ENCODE measurements around the gene BAHCC1.

The BAHCC1 gene

DNA sequence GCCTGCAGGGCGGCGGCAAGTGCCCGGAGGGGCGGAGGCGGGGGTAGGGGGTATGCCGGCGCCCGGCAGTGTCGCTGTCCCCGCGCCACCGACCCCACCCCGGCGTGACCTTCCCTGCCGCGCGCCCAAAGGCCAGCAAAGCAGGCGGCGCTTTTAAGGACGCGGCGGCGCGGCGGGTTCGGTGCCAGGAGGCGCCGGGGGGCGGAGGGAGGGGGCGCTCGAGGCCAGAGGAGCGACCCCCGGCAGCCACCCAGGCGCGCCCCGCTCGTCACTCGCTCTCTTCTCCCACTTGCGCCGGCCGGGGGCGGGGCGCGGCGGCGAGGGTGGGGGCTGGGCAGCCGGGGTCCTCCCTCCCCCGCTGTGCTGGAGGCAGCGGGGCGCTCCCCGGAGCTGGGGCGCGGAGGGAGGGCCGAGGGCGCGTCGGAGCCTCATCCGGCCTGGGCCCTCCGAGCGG is 8.6 kb upstream of the BAHCC1 start:
- DNase-seq (ENCODE audit: low read depth in 2 of 2), result no peak

DNA sequence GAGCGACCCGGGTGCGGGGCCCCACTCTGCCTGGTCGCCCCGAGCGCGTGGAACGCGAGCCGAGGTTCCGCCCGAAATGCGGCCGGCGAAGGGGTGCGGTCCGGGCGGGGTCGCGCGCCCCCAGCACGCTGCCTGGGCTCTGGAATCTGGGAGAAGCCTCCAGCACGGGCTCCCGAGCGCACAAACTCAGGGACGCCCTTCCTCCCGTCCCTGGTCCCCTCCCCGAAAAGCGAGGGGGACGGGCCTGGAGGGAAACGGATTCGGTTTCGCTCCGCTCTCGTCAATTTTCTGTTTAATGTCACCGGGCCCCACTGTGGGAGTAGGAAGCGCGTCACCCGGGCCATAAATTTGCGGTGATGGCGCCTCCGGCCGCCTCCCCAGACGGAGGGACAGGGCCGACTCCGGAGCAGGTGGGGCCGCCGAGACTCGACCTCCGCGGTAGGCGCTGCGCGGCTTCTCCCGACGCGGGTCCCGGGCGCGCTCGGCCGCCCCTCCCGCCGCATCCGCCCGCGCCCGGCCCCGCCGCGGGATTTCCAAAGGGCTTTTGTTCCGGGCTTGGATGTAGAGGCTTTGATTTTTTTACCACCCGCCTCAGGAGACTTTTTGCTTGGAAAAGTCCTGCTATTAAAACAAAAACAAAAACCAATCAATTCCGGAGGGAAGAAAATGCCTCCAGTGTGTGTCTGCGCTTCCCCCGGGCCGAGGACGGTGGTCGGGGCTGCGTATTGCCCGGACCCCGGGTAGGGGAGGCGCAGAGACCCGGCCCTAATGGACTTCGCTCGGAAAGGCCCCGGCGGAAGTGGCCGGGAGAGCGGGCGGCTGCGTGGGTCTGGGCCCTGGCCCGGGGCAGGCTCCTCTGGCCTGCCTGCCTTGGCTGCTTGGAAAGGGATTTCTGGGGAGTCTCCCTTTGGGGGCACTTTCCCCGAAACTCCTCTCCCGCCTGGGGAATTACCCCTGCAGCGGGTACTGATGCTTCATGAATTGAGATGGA is 7.9 kb upstream of the BAHCC1 start:
- peak in 1 of 2 donors; percentile 42 for DNase-seq (ENCODE audit: low read depth in 2 of 2)

GRCh38 chr17:81388091-81388611 is 7.1 kb upstream of the BAHCC1 start:
- DNase-seq (ENCODE audit: low read depth in 2 of 2), result no peak

GRCh38 chr17:81388612-81389367 is 6.5 kb upstream of the BAHCC1 start:
- no peak for DNase-seq (ENCODE audit: low read depth in 2 of 2)

GRCh38 chr17:81389585-81389984 is 5.7 kb upstream of the BAHCC1 start:
- no peak for DNase-seq (ENCODE audit: low read depth in 2 of 2)

- no peak for DNase-seq (ENCODE audit: low read depth in 2 of 2)
These were observed 5.0 kb upstream of the BAHCC1 start for GRCh38 chr17:81390029-81390872.

GRCh38 chr17:81390873-81391255 is 4.4 kb upstream of the BAHCC1 start:
- no peak for DNase-seq (ENCODE audit: low read depth in 2 of 2)

DNA sequence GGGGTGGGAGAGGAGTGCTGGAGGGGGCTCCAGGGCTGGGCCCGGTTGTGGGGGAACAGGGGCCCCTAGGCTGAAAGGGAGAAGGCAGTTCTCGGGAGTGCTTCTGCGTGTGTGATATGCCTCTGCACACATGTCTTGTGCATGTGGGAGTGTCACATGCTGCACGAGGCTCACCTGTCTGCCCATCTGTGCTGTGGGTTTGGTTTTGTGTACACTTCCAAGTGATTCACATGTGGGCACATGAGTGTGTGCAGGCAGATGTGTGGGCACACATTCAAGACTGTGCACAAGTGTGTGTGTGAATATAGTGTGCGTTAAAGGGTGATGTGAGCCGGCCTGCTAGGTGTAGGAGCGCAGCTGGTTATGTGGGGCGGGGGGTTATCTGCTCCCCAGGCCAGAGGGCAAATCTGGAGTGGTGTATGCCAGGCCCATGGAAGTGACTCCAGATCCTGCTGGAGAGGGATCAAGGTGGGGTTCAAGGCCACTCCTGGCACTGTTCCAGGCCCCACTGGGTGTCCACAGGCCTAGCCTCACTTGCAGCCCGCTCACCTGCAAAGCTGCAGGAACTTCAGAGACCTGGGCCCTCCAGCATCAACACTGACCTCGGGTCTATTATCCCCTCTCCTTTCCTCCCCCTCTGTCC is 3.8 kb upstream of the BAHCC1 start:
- no peak for DNase-seq (ENCODE audit: low read depth in 2 of 2)

DNA sequence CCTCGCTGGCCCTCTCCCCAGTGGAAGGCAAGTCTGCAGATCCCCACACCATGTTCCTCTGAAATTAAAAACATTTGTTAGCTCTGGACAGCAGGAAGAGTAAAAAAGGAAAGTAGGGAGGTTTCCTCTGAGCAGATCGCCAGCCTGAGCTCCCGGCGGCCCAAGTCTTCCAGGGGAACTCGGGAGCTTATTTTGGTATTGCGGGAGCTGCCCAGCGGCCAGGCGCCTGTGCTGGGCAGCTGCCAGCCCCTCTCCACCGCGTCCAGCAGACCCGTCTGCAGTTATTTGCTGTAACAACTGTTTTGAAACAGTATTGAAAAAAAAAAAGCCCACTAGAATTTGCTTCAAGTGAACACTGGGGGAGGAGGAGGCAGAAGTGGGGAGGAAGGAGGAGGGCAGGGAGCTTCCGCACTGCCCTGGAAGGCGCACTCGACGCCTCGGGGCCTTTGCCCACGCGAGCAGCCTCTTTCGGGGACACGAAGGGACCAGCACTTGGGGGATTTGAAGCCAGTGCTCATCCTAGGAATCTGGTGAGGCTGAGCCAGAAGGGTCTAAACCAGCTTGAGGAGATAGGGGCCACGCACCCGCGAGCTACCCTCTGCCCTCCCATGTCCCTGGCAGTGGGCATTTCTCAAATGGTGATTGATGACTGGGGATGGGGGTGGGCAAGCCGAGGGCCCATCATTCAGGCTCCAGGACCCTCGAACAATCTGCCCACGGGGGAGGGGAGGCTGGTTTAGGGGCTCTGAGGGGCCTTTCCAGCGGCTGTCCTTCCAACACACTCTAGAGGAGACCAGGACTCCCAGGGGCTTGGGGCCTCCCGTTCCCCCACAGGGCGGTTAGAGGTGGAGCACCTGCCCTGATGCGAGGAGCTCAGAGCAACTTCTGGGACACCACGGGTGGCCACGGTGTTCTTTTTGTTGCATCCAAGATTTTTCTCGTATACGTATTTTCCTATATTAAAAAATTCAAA is 3.0 kb upstream of the BAHCC1 start:
- DNase-seq (ENCODE audit: low read depth in 2 of 2), result no peak

- no peak for DNase-seq (ENCODE audit: low read depth in 2 of 2)
These were observed 2.2 kb upstream of the BAHCC1 start for GRCh38 chr17:81392909-81393654.

GRCh38 chr17:81393684-81394376 is 1.4 kb upstream of the BAHCC1 start:
- peak; percentile 72 to 88 for DNase-seq (ENCODE audit: low read depth in 2 of 2)

DNA sequence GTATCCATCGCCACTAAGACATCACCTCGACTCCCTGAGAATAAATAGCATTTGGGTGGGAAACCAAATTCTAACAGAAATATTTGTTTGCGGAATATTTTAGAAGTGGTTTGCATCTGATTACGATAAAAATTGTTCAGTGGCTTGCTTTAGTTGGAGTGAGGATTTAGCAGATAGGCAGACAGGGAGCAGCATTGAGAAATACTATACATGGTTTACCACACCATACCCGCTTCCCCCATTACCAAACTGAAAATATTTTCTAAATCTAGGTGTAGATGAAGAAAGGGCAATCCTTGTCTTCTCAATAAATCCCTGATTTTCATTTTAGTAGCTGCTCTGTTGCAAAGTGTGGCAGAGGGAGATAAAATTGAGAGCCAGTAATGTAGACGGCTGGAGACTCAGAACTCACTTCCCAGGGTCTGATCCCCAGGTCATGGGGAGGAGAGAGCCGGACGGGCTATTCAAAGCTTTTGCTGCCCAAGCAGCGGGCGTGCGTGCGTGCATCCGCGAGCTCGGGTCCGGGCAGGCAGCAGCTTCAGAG is 808 bp upstream of the BAHCC1 start:
- DNase-seq (ENCODE audit: low read depth in 2 of 2), result no peak

DNA sequence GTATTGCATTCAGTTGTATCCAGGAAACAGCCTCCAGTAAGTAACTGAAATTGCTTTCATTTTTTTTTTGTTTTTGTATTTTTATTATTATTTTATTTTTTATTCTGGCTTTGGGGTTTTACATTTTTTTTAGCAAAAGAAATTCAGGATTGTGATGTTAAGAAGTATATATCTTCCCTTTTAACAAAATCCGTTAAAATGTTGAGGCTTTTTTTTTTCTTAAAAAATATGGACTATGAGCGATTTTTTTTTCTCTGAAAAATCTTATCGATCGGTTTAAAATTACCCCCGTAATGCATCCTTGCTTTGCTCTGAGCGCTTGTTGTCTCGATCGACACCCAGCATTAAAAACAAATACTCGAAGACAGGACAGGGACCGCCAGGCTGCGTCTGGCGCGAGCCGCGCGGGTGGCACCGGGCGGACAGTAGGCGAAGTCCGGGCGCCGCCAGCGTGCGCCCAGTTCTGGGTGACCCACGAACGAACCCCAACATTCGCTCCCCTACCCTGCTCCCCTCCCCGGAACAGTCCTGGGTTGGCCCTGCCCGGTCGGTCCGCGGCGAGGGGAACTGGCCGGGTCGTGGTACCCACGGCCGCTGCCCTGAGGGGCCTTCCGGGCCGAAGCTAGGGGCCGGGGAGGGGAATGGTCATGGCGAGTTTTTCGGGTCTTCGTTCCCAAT is 482 bp downstream of the BAHCC1 start:
- no peak for DNase-seq (ENCODE audit: low read depth in 2 of 2)

DNA sequence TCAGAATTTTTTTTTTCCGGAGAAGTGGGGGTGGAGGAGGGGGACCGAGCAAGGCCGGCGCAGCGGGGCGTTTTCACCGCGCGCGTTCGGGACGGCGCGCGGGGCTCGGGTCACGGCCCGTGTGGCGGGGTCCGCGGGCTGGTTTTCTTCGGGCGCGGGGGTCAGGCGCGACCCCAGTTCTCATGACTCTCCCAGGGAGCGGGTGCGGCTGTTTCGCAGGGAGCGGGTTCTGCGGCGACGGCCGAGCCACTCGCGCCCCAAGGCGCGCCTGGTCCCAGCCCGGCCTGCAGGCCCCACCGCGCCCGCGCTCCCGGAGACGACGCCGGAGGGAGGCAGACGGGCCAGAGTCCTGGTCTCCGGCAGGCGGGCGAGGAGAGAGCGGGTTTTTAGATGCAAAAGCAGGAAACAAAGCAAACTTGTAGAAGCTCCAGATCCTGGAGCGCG is 1.0 kb downstream of the BAHCC1 start:
- no peak for DNase-seq (ENCODE audit: low read depth in 2 of 2)

GRCh38 chr17:81396722-81397313 is 1.6 kb downstream of the BAHCC1 start:
- no peak for DNase-seq (ENCODE audit: low read depth in 2 of 2)

DNA sequence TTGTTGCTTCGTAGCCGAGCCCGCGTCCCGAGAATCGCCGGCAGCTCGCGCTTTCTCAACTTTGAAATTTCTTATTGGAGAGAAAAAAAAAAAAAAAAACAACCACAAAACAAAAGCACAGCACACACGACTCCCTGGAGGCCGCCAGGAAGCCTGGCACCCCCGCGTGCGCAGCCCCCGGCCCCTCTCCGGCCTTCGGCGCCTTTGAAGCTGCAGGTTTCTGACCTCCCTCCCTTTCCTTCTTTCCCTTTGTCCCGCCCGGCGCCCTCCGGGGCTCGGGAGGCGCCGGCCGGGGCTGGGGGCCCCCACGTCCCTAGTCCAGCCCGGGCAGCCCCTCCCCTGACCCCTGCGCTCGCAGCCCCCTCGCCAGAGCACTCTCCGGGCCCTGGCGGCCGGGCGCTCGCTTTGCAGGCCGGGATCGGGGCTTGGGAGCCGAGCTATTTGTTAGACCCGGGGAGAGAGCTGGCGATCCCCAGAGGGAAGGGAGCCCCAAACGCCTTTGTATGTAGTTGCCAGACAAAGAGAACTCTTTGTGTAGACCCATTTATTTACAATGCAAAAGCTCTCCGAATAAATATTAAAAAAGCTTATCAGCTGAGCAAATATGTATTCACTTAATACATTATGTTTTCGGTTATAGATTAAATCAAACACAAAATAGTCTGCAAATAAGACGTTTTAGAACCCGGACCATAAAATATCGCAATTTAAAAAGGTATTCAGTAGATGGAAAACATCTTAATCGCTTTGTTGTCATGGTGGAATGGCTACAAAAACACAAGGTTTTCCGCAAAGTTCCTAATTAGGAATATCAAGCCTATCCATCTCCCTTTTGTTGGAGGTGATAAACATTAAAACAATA is 2.3 kb downstream of the BAHCC1 start:
- DNase-seq (ENCODE audit: low read depth in 2 of 2), result no peak

Data from stimulated activated CD8-positive, alpha-beta memory T cell treated with anti-CD3 and anti-CD28 coated beads, Interleukin-2, amount 100 ng/mL, for 48 hours (primary cell).